ENCODE measurements around the gene OCA2. TPM values are rescaled to one million over a fixed set of nuclear protein-coding genes. Genes with fewer than 3 reads are reported as not detected.

The OCA2 gene
- total and polyA plus RNA-seq, 2 of the 4 experiments (the other 2 are of a cell fraction) = under 0.01 to 0.03 TPM

DNA sequence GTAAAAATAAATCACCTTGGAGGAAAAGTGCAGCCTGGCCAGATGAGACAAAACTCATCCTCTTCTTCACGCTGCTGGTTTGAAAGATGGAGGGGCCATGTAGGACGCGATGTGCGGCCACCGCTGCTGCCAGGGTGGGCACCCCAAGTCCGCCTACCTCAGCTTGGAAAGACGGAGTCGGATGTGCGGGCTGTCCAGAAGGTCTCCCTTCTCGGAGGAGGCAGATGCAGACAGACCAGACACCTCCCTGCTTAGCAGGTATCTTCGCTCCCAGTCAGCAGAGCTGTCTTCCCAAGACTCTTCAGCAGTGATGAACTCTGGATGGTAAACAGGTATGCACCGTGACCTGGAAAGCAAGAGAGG lies 71.4 kb downstream of the OCA2 start:
- TF ChIP-seq, protein P1, sequence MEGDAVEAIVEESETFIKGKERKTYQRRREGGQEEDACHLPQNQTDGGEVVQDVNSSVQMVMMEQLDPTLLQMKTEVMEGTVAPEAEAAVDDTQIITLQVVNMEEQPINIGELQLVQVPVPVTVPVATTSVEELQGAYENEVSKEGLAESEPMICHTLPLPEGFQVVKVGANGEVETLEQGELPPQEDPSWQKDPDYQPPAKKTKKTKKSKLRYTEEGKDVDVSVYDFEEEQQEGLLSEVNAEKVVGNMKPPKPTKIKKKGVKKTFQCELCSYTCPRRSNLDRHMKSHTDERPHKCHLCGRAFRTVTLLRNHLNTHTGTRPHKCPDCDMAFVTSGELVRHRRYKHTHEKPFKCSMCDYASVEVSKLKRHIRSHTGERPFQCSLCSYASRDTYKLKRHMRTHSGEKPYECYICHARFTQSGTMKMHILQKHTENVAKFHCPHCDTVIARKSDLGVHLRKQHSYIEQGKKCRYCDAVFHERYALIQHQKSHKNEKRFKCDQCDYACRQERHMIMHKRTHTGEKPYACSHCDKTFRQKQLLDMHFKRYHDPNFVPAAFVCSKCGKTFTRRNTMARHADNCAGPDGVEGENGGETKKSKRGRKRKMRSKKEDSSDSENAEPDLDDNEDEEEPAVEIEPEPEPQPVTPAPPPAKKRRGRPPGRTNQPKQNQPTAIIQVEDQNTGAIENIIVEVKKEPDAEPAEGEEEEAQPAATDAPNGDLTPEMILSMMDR (conservative IDR thresholded peaks at IDR 0.05; ENCODE audit: low read depth, low read length) = no peak
- no peak for TF ChIP-seq RFX5 (IDR thresholded peaks at IDR 0.05; ENCODE audit: low read depth, low read length)
- no peak for TF ChIP-seq RAD21 (IDR thresholded peaks at IDR 0.05; ENCODE audit: low read length)
- TF ChIP-seq, protein P2, sequence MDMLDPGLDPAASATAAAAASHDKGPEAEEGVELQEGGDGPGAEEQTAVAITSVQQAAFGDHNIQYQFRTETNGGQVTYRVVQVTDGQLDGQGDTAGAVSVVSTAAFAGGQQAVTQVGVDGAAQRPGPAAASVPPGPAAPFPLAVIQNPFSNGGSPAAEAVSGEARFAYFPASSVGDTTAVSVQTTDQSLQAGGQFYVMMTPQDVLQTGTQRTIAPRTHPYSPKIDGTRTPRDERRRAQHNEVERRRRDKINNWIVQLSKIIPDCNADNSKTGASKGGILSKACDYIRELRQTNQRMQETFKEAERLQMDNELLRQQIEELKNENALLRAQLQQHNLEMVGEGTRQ (IDR thresholded peaks at IDR 0.05; ENCODE audit: low read depth, low read length) = no peak
- no peak for TF ChIP-seq BHLHE40 (IDR thresholded peaks at IDR 0.05; ENCODE audit: low read depth, low read length)
- TF ChIP-seq MXI1 (IDR thresholded peaks at IDR 0.05; ENCODE audit: borderline replicate concordance, low read depth, low read length) = no peak
- TF ChIP-seq CHD1 (IDR thresholded peaks at IDR 0.05; ENCODE audit: low read depth, low read length) = no peak
- TF ChIP-seq SMC3 (IDR thresholded peaks at IDR 0.05; ENCODE audit: low read depth, low read length) = no peak
- no peak for TF ChIP-seq POLR2A (IDR thresholded peaks at IDR 0.05; ENCODE audit: low read depth, low read length)
- TF ChIP-seq, protein P3, sequence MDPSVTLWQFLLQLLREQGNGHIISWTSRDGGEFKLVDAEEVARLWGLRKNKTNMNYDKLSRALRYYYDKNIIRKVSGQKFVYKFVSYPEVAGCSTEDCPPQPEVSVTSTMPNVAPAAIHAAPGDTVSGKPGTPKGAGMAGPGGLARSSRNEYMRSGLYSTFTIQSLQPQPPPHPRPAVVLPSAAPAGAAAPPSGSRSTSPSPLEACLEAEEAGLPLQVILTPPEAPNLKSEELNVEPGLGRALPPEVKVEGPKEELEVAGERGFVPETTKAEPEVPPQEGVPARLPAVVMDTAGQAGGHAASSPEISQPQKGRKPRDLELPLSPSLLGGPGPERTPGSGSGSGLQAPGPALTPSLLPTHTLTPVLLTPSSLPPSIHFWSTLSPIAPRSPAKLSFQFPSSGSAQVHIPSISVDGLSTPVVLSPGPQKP (IDR thresholded peaks at IDR 0.05; ENCODE audit: borderline replicate concordance, low read depth, low read length) = no peak
- no peak for TF ChIP-seq MAFK (IDR thresholded peaks at IDR 0.05; ENCODE audit: low read depth, low read length)
- no peak overlapping the region for H3K27ac ChIP-seq (ENCODE audit: insufficient read depth, low read length)
- H3K23ac ChIP-seq (ENCODE audit: low read depth, low read length) = no peak overlapping the region
- no peak overlapping the region for H2BK20ac ChIP-seq (ENCODE audit: low read depth, low read length)
- no peaks in the 10 kb centered on the region for H3K9me1 ChIP-seq (ENCODE audit: insufficient read depth, low read length)
- in situ Hi-C loops (cut with MboI; ENCODE audit: low sequenced_read_pairs) (no loop called here), intact Hi-C loops (cut with micrococcal nuclease) (no loop called here), dilution Hi-C loops (cut with HindIII; ENCODE audit: low sequenced_read_pairs, unreplicated experiment) (no loop called here)
- H3K4me2 ChIP-seq (ENCODE audit: low read depth, low read length) = no peak overlapping the region
- H3K79me1 ChIP-seq (ENCODE audit: low read depth in 1 of 2, low read length in 2 of 2) = no peaks in the 10 kb centered on the region
- no peak for DNase-seq
- no peaks in the 10 kb centered on the region for H3K4me1 ChIP-seq (ENCODE audit: control insufficient read depth, insufficient read depth, low read length)
- no peak overlapping the region for H3K4me3 ChIP-seq (ENCODE audit: insufficient read depth, low read depth, low read length)
- POLR2A ChIA-PET (ENCODE audit: unreplicated experiment) = no interaction called here
- no peak overlapping the region for H2AK5ac ChIP-seq (ENCODE audit: low read depth, low read length)
- H3K9ac ChIP-seq (ENCODE audit: low read depth, low read length) = no peak overlapping the region
- CTCF ChIA-PET = no interaction called here
- H4K8ac ChIP-seq (ENCODE audit: low read depth in 2 of 2, low read length in 2 of 2) = no peak overlapping the region
- no peak overlapping the region for H4K5ac ChIP-seq (ENCODE audit: low read depth, low read length)
- H2BK15ac ChIP-seq (ENCODE audit: low read depth, low read length) = no peak overlapping the region
- no peak overlapping the region for H2BK120ac ChIP-seq (ENCODE audit: low read depth, low read length)
- H3K9me3 ChIP-seq (ENCODE audit: control insufficient read depth, insufficient read depth, low read length) = peaks cover 10% of the 10 kb centered on the region
- ATAC-seq (ENCODE audit: low read depth) = no peak
- no peak overlapping the region for H3K56ac ChIP-seq (ENCODE audit: extremely low read depth, insufficient read depth, low read length)
- H3K18ac ChIP-seq (ENCODE audit: low read depth, low read length) = no peak overlapping the region
- no peak overlapping the region for H2AK9ac ChIP-seq (replicated peaks; ENCODE audit: low read depth, low read length, poor library complexity)
- no peak overlapping the region for H2BK5ac ChIP-seq (ENCODE audit: low read depth, low read length, poor library complexity, severe bottlenecking)
- H4K20me1 ChIP-seq (ENCODE audit: insufficient read depth, low read length) = no peaks in the 10 kb centered on the region
- no peak overlapping the region for H4K91ac ChIP-seq (ENCODE audit: insufficient read depth, low read depth, low read length)
- WGBS, 2 experiments (ENCODE audit: extremely low coverage in 2 of 2, insufficient read length in 1 of 2) = 88% methylated on average over 5 of the region's 12 CpGs; no CpG with 5 or more reads in 1 of the 2 experiments
- no peak overlapping the region for H3K4ac ChIP-seq (ENCODE audit: low read depth, low read length)
- H3K36me3 ChIP-seq (ENCODE audit: control insufficient read depth, insufficient read depth, low read length) = no peaks in the 10 kb centered on the region
- H3K27me3 ChIP-seq (ENCODE audit: control insufficient read depth, insufficient read depth, low read length) = no peaks in the 10 kb centered on the region
- H2AFZ ChIP-seq (replicated peaks; ENCODE audit: low read length, poor library complexity) = no peak overlapping the region
- no TSS peak for BruUV-seq (replicated peaks)
- no peak overlapping the region for H3K14ac ChIP-seq (replicated peaks; ENCODE audit: low read depth, low read length)

Measured in IMR-90 (cell line).